ENCODE data around the gene XYLT1.

The XYLT1 gene

DNA sequence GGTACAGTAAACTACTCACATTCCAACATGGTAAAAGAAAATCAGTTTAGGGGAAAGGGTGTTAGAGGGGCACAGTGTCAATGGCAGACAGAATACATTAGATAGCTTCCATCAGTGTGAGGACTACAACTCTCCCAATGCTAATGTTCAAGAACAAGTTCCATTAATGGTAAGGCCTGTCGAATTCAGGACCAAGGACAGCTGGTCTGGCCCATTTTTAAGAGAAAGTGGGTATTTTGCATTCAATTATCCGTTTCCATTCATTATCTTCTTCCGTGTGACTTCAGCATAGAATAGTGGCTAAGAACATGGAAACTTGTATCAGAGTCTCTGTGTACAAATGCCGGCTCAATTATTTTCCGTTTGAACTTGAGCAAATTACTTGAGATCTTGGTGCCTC, 98.4 kb downstream of the XYLT1 start:
- DNase-seq (ENCODE audit: low read depth) = no peak
- TF ChIP-seq, protein P1, sequence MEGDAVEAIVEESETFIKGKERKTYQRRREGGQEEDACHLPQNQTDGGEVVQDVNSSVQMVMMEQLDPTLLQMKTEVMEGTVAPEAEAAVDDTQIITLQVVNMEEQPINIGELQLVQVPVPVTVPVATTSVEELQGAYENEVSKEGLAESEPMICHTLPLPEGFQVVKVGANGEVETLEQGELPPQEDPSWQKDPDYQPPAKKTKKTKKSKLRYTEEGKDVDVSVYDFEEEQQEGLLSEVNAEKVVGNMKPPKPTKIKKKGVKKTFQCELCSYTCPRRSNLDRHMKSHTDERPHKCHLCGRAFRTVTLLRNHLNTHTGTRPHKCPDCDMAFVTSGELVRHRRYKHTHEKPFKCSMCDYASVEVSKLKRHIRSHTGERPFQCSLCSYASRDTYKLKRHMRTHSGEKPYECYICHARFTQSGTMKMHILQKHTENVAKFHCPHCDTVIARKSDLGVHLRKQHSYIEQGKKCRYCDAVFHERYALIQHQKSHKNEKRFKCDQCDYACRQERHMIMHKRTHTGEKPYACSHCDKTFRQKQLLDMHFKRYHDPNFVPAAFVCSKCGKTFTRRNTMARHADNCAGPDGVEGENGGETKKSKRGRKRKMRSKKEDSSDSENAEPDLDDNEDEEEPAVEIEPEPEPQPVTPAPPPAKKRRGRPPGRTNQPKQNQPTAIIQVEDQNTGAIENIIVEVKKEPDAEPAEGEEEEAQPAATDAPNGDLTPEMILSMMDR (IDR thresholded peaks at IDR 0.05; ENCODE audit: insufficient read depth, low read depth, low read length, missing control alignments) = no peak
- H3K4me3 ChIP-seq (ENCODE audit: low read length) = no peak overlapping the region

DNA sequence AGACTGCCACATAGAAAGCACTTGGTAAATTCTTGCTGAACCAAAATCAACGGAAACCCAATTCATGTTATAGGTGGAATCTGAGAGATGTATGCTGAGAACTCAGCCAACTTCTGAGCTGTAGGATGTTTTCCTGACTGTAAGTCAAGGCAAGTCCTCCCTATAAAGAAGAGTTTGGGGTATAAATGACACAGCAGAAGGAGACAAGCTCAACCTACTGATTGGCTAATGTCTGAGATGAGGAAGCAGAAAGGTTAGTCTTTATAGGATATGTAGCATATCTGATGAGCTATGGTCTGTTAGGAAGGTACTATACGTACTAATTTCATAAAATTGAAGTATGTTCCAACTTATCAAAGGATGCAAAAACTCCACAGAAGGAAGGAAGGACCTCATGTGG, 99.5 kb downstream of the XYLT1 start:
- H3K4me3 ChIP-seq (ENCODE audit: low read length) = no peak overlapping the region
- no peak for DNase-seq (ENCODE audit: low read depth)
- TF ChIP-seq, protein P1 (IDR thresholded peaks at IDR 0.05; ENCODE audit: insufficient read depth, low read depth, low read length, missing control alignments) = no peak

DNA sequence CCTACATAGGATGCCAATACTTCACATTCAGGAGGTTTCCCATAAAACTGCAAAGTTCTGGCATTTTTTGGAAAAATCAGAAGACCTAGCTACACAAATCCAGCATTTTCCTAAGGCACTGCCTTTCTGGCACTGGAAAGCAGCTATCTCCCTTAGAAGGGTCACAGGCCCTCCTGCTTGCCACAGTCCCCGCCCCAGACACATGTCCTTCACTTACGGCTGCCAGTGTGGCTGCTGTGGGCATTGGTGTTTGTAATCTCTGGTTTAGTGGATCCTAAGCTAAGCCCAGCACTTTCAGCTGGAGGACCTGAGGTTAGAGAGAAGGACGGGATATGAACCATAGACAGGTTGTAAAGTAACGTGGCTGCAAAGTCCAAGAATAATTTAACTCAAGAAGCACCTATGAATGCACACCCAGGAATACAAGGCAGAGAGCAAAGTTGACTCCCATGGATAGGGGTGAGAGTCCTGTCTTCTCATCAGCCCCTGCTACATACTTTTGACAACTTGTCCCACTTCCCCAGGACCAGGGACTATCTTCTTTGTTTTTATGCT, 100.0 kb downstream of the XYLT1 start:
- TF ChIP-seq, protein P1 (IDR thresholded peaks at IDR 0.05; ENCODE audit: insufficient read depth, low read depth, low read length, missing control alignments) = no peak
- H3K4me3 ChIP-seq (ENCODE audit: low read length) = no peak overlapping the region
- no peak for DNase-seq (ENCODE audit: low read depth)

DNA sequence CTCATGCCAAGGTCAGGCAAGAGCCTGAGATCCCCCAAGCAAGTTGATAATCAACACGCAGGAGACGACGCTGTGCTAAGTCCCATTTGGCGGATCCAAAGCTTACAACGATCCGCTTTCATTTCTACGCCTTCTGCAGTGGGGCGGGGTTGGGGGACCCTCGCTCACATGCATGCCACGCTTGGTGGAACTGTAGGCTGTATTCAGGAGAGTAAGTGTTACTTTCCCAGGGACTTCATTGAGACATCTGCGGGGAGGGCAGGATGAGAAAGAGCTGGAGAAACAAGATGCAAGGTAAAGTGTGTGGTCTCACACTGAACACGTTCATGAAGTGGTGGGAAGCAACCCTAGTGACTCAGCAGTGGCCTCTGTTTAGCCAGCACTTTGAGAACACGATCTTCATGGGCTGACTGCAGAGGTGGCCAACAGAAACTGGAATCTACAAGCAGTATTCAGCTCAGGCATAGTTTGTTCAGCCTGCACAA, 100.5 kb downstream of the XYLT1 start:
- TF ChIP-seq, protein P1 (IDR thresholded peaks at IDR 0.05; ENCODE audit: insufficient read depth, low read depth, low read length, missing control alignments) = no peak
- no peak overlapping the region for H3K4me3 ChIP-seq (ENCODE audit: low read length)
- no peak for DNase-seq (ENCODE audit: low read depth)

DNA sequence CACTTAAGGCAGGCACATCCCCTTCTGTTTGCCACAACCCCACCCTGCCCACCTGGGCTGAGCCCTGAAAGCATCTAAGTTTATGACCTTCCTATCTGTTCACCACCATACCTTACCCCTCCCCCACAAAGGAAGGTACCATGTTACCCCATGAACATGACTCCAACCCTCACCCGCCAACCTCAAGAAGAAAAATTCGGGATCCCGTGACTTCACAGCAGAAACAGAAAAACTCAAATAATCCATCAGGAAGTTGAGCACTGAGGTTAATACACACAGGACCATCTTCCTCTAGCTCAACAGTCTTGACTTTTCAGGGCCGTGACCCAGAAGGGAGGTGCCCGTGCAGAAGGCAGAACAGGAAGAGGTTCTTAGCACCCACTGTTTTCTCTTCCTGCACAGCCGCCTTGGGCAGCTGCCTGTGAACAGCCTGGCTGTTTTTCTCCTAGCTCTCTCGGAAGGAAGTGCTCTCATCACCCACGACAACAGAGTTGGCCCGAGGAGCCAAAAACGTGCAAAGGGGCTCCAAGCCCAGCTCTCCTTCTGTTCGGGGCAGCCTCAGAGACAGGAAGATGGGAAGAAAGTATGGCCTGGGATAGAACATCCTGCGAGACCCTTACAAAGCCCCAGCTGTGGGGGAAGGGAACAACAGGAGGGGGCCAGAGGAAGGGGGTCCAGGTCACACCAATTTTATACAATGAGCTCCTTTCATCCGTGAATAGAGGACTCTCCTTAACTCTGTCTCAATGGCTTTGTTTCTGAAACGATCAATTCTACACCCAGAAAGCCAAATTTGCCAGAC, 101.1 kb downstream of the XYLT1 start:
- H3K4me3 ChIP-seq (ENCODE audit: low read length) = no peak overlapping the region
- DNase-seq (ENCODE audit: low read depth) = no peak
- TF ChIP-seq, protein P1 (IDR thresholded peaks at IDR 0.05; ENCODE audit: insufficient read depth, low read depth, low read length, missing control alignments) = no peak

DNA sequence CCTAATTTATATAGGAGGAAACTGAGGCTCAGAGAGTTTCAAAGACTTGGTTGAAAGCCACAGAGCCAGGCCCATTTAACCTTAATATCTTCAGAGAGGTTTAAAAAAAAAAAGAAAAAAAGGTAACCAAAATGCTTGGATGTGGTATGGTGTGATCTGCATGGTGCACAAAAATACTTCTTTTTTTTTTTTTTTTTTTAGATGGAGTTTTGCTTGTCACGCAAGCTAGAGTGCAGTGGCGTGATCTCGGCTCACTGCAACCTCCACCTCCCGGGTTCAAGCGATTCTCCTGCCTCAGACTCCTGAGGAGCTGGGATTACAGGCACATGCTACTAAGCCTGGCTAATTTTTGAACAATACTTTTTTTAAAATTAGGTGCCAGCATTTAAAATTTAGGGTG, 101.8 kb downstream of the XYLT1 start:
- DNase-seq (ENCODE audit: low read depth) = no peak

More for the DNA sequence above, 101.8 kb downstream of the XYLT1 start:
- H3K4me3 ChIP-seq (ENCODE audit: low read length) = no peak overlapping the region
- TF ChIP-seq, protein P1 (IDR thresholded peaks at IDR 0.05; ENCODE audit: insufficient read depth, low read depth, low read length, missing control alignments) = no peak
